Activated CD4-positive, alpha-beta T cell treated with anti-CD3 and anti-CD28 coated beads for 24 hours (primary cell): ENCODE data around the gene ZNF383.
"Not testable (repeated sequence)": the region's sequence is repeated elsewhere in the genome, so short reads cannot be mapped to it uniquely, and the experiment has no call there.

ENCODE experiments used
- DNase-seq, 2 donors: peaks; one replicate each; pipeline ENCODE4 v3.0.0-alpha.2; 2020; ENCODE audit warnings: low read depth in 2 of 2

The ZNF383 gene

DNA sequence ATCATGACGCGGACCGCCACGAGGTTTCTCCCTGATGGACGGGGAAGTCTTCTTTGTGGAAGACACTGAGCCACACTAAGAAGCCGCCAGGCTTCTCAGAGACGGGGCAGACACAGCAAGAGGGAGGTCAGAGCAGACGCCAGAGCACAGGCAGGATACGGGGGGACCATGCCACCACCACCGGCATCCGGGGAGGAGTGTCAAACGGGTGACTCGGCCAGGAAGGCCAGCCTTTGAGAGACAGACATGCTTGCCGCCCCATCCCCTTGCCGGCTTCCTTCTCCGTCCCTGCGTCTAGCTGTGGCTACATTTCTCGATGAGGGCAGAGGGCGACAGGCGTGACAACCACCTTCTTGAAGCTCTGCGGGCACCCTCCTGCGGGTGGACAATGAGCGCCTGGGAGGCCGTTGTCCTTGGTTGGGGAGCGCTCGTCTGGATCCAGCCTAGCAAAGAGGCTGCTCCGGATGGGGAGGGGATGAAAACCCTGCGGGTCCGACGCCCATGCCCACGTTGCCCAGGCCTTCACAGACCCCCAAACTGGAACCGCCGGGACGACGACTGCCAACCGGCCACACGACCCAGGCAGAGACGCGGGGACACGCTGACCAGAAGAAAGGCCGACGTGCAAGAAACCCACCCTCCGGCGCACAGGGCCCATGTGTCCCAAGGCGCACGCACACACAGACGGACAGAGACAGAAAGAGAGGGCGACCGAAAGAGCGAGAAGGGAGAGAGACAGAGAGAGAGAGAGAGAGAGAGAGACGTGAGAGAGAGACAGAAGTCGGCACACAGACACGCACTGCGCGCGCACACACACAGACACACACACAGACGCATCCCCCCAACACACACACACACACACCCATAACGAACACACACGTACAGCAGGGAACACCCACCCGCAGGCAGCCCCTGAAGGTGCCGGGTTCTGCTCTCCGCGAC, 75.3 kb downstream of the ZNF383 start:
- not testable (repeated sequence) for DNase-seq

DNA sequence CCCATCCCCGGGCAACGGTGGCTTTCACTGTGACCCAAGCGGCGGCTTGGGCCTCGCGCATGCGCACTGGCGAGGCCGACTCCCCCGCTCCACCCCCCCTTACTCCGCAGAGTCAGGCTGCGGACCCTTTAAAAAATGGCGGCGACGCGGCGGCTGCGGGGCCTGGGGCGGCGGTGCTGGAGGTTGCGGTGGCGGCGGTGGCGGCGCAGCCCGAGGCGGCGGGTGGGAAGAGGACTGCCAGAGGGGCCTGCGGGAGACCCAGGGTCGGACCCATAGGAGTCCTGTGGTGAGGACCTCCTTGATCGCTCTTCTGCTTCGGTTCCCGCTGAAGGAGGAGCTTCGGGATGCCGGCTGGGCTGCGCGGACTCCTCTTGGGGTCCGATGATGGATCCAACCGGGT, 76.2 kb downstream of the ZNF383 start:
- DNase-seq: not testable (repeated sequence)
